Uterus (tissue), 2 donors: ENCODE data around the gene ZCCHC2.

Experiments used
- POLR2A ChIP-seq, 2 donors: fragments of 450-650 bp; IDR thresholded peaks; one replicate each; pipeline ENCODE4 v1.6.1; 2016; ENCODE audit warnings: antibody characterized with exemption in 2 of 2, mild to moderate bottlenecking in 1 of 2, moderate library complexity in 1 of 2
- TF ChIP-seq, protein P1 (sequence below), 4 experiments: fragments of 200-600 bp in 2 of 4; fragments of 450-650 bp in 2 of 4; sonication (generic) in 2 of 4; IDR thresholded peaks; one replicate each; pipeline ENCODE4 v1.5.1; 2016 to 2019; ENCODE audit warnings: antibody characterized with exemption in 4 of 4, mild to moderate bottlenecking in 2 of 4, moderate library complexity in 1 of 4

DNA sequence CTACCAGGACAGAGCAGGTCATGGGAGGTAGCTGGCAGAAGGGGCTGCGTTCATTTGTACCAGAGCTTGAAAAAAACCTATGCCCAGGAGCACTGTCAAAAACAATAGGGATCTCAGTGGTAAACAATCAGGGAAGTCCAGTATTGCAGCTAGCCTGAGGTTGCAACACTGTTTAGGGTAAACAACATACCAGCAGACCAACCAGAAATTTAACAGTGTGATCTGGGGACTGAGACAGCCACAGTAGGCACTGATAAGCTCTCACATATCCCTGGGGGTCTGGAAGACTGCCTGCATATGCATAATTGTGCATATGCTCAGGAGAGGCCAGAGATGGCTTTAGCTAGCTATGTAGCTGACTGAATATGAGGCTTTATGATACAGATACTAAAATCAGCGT is 12.0 kb upstream of the ZCCHC2 start:
- TF ChIP-seq, protein P1, sequence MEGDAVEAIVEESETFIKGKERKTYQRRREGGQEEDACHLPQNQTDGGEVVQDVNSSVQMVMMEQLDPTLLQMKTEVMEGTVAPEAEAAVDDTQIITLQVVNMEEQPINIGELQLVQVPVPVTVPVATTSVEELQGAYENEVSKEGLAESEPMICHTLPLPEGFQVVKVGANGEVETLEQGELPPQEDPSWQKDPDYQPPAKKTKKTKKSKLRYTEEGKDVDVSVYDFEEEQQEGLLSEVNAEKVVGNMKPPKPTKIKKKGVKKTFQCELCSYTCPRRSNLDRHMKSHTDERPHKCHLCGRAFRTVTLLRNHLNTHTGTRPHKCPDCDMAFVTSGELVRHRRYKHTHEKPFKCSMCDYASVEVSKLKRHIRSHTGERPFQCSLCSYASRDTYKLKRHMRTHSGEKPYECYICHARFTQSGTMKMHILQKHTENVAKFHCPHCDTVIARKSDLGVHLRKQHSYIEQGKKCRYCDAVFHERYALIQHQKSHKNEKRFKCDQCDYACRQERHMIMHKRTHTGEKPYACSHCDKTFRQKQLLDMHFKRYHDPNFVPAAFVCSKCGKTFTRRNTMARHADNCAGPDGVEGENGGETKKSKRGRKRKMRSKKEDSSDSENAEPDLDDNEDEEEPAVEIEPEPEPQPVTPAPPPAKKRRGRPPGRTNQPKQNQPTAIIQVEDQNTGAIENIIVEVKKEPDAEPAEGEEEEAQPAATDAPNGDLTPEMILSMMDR (IDR thresholded peaks at IDR 0.05) = no peak
- no peak for TF ChIP-seq POLR2A (IDR thresholded peaks at IDR 0.05)
